ENCODE data around the gene ALDH1L1.

The ALDH1L1 gene

DNA sequence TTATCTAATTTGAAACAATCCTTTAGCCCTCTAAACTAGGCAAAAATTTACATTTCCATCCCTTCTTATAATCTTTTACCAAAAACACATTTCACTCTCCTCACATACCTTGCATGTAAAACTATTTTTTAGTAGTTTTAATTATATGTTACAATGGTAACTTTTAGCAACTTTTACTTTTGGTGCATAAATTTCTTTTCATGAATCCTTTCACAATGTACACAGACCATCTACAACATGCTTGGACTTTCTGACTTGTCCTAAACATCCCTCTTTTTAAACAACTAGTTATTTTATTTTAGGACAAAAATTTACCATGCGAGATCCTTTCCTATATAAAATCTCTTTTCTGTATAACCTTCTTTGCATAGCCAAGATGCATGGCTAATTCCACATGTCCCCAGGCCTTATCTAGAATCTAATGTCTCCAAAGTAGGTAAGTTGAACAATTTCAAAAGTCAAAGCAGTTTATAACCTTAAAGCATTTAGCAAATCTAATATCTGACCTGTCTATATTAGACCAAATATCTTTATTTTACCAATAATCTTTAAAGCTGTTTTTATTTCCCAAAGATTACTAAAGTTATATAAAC is 14.4 kb upstream of the ALDH1L1 start:
- no peak for DNase-seq (ENCODE audit: low spot score)

DNA sequence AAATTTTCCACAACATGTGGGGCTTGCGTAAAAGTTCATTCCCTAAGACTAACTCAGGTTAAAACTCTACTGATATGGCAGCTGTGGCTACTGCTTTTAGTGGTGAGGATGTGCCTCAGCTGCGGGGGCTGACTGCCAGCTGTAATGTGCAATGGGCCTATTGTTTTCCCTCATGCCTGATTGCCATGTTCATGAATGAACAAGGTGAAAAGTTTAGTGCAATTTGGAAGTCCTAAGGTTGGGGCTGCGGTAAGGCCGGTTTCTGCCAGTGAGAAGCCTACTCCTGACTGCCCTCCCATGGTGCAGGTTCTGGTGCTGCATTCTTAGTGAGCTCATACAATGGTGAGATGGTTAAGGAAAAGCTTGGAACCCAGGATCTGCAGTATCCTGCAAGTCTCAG is 10.9 kb upstream of the ALDH1L1 start:
- no peak for DNase-seq (ENCODE audit: low spot score)

DNA sequence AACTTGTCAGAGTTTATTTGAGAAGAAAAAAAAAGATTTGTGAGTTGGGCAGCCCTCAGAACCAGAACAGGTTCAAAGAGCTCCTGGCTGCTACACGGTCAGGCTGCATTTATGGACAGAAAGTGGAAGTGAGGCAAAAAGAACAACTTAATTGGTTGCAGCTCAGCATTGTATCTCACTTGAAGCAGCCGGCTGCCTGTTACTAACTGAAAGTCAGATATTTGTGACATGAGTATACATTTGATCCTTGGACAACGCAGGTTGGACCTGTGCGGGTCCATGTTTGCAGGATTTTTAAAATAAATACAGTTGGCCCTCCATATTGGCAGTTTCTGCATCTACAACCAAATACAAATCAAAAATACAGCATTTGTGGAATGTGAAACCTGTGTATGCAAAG is 7.5 kb upstream of the ALDH1L1 start:
- DNase-seq (ENCODE audit: low spot score) = no peak

DNA sequence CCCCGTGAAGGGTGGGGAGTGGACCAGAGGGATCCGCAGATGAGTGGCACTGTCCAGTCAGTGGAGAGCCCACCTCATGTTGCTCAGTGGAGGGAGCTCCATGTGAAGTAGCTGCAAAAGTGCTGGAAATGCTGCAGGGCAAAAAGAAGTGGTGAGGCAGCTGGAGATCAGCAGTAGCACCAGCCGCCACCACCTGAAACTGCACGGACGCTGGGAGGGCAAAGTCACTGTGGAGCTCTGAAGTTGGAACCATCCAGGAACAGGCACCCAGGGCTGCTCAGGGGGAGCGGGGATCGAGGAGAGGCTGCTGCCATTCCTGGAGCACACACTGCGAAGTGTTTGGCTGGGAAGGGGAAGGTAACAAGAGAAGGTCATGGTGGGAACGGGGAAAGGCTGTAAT is 6.4 kb upstream of the ALDH1L1 start:
- DNase-seq (ENCODE audit: low spot score) = no peak

DNA sequence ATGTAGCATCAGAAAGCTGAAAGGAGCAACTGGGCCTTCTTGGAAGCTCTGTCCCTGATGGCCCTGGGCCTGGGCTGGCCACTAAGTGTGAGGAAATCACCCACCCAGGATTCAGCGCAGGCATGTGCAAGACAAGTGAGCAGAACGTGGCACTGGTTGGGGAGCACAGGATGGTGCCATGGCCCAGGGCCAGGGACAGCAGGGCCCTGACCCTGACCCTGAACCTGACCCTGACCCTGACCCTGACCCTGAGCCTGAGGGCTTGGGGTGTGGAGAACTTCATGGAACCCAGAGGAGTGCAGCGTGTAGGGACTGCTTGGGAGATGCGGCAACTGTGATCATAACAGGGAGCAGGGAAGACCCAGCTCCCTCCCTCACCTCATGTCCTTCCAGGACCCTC is 5.9 kb upstream of the ALDH1L1 start:
- DNase-seq (ENCODE audit: low spot score) = no peak

DNA sequence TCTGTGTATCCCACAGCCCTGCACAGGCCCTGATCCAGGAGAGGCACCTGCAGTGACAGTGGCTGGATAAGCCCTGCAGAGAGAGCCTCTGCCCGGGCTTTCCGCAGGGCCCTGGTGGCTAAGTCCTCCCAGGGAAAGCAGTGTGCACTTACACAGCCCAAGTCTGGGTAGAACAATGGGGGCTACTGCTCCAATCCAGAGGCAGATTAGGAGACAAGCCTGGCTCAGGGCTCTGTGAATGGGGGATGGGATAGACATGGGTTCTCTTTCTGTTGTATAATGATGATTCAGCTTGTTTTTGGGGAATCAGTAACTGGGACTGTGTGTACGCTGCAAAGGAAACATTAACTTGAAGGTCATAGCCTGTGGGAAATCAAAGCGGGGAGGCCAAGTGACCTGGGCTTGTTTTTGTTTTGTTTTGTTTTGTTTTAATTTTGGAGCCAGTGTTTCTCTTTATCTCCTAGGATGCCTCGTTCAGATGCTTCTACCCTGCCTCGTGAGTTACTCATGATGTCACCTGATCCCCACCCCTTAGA is 4.1 kb upstream of the ALDH1L1 start:
- DNase-seq (ENCODE audit: low spot score) = no peak

DNA sequence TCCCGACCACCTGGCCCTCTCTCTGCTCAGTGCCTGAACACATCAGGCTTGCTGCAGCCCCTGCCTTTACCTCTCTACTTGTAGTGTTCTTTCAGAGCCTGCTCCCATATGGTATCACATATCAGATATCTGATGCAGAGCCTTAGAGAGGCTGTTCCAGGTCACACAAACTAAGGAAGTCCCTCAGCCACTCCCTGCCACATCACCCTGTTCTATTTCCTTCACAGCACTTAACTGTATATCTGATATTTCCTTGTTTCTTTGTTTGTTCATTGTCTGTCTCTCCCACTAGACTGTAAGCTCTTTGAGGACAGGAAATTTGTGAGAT is 976 bp upstream of the ALDH1L1 start:
- no peak for DNase-seq (ENCODE audit: low spot score)

DNA sequence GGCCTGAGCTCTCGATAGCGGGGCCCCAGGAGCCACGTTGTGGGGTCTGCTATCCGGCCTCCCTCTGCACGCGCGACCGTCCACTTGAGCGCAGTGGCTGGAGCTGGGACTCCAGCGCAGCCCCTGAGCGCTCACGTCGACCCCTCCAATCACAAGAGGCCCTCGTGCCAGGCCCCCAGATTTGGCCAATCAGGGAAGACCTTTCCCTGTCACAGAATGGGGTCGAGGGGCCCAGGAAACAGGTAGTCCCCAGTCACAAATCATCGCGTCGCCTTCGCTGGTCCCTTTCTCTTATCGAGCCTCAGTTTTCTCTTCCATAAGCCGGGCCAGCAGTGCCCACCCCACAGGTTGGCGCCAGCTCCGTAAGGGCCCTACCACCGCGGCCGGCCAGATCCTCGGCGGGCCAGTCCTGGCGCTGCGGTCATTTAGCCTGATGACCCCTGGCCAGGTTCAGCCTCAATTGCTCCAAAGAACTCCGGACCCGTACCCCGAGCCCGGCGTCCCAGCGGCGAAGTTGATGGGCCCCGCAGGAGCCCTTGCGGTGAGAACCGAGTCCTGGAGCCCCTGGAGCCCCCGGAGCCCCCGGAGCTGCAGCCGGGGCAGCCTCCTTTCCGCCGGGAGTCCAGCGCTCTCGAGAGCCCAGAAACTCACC is 435 bp downstream of the ALDH1L1 start:
- DNase-seq (ENCODE audit: low spot score) = no peak

DNA sequence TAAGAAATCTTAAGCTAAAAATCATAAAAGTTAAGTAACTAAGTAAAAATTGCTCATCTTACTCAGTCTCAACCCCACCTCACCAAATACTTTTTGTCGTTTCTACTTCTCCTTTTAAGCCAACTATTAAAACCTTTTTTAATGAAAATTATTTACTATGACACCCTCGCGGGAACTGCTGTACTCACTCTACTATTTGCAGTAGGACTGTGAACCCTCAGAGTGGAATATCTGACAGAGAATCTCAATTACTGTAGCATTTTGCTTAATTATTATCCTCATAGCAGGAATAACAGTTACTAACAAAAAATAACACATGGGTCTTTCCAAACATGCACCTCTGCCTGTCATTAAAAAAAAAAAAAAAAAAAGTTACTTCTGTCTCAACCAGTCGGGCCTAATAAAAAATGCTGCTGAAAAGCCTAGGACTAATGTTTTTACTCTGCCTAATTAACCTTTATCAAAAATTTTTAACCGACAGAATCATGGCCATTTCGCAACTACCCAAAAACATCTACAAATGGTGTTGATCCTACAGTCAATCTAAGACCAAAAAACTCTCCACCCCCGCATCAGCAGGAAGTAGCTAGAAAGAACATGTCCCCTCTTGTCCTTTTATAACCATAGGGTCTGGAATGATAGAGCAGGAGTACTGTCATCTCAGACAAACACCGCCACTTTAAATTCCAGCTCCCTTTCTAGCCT is 10.2 kb downstream of the ALDH1L1 start:
- DNase-seq (ENCODE audit: low spot score) = no peak

DNA sequence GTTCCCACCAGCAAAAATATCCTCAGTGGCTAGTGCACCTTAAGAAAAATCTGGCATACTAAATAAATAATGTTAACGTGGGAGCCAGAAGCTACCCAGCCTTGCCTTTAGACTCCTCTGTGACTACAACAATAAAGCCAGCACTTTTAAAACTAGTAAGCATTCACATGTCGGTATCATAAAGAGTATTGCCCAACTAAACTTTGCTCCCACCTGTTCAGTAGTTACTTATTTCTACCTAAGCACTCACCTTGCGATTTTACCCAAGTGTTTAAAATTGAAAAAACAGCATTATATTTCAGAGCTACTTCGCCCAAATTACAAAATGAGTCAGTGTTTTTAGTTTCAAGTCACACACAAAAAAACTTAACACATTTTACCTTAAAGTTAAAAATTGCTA is 12.8 kb downstream of the ALDH1L1 start:
- DNase-seq (ENCODE audit: low spot score) = no peak

DNA sequence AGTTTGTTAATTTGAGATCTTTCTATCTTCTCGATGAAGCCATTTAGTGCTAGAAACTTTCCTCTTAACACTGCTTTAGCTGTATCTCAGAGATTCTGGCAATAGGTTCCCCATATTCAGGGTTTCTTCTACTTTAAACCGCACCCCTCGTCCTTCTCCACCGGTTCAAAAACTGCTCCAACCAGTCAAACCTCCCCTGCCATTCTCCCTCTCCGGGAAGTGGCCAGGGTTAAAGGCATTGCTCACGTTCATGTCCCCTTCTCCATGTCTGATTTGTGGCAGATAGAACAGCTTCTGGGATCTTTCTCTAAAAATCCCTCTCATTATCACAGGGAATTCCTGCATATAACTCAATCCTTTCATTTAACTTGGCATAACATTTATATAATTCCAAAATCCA is 14.4 kb downstream of the ALDH1L1 start:
- DNase-seq (ENCODE audit: low spot score) = no peak

DNA sequence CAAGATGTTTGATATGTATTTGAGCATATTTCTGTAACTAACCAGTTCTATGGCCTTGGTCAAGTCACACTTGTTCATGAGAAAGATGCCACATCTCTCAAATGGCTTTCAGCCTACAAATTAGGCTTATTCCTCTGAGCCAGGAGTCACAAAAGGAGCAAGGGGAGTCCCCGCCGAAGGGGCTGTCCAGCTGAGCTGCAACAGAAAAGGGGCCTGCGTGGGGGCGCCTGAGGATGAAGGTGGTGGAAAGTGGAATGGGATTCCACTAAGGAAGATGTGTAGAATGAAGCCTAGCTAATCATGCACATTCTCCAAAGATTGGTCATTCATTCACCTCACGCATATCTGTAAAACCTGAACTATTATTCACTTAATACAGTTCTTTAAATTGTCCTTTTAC is 19.1 kb downstream of the ALDH1L1 start:
- no peak for DNase-seq (ENCODE audit: low spot score)

DNA sequence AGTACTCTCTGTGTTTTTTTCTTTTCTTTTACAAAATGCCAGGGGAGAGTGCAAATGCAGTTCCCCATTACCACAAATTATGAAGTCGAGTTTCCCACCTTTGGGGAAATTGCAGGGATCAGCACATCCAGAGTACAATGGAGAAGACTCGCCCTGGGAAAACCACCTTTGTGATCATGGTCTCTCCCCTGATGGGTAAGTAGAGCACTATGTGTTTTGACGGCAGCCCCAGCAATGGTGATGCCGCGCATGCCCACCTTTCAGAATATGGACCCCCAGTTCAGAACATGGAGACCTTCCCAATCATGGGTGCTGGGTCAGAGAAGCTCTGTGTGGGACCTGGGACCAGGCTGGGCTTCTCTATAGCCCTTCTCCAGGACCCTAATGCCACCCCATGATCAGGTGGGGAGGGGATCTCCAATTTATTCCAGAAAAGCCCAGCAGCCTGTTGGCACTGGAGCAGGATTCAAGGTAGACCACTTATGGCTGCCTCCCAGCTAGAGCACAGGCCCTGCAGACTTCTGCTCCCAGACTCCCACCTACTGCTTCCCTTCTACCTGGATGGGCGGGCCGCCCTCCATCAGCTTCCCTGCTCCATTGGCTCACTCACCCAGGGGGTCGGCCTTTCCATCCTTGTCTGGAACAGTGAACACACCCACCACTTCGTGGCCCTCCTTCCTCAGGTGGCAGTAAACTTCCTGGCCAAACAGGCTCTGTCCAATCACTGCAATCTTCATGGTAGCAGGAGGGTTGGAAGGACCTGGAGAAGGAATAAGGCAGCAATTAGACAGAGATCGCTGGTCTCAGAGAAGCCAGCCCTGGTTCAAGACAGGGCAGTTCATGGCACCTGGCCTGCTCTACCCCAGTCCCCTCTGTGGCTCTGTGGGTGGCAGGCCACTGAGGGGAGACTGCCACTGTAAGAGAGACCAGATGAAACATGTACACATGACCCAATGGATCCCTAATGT is 19.9 kb downstream of the ALDH1L1 start:
- no peak for DNase-seq (ENCODE audit: low spot score)

DNA sequence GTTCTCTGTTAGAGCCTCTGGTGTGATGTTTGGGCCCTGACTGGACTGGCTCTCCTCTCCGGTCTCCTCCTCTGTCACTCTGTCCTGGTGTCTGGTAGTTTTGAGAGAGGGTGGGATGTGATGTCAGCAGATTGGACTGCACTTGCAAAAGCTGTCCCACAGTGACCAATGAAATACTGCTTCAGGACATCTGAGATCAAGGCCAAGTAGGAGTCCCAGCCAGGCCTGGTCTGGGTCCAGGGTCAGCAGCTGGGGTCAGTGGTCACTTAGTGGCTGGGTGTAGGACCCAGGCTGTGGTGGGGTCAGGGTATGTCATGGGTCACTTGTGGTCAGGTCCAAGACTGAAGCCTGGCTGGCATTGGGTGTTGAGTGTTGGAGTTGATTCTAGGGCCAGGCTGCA is 20.9 kb downstream of the ALDH1L1 start:
- no peak for DNase-seq (ENCODE audit: low spot score)

DNA sequence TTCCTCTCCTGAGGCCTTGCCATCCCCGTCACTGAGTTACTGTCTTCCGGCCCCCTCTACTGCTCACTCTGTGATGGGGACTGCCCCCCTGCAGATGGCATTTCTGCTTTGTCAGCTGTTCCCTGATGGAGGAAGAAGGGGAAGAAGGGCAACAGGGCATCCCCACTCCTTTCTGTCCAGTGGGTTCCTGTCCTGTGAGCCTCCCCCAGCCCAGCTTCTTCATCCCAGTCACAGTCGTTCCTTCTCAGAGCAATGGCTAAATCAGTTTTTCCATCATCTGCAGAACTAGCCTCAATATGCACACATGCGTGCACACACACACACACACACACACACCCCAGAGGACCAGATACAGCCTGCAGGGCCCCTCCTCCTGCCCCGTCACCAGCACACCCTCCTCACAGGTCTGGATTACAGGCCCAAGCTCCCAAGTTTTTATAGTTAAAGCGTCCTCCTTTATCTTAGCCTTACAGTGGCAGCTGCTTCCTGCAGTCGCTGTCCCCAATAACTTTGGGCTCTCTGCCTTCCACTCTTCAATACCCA is 21.4 kb downstream of the ALDH1L1 start:
- no peak for DNase-seq (ENCODE audit: low spot score)

DNA sequence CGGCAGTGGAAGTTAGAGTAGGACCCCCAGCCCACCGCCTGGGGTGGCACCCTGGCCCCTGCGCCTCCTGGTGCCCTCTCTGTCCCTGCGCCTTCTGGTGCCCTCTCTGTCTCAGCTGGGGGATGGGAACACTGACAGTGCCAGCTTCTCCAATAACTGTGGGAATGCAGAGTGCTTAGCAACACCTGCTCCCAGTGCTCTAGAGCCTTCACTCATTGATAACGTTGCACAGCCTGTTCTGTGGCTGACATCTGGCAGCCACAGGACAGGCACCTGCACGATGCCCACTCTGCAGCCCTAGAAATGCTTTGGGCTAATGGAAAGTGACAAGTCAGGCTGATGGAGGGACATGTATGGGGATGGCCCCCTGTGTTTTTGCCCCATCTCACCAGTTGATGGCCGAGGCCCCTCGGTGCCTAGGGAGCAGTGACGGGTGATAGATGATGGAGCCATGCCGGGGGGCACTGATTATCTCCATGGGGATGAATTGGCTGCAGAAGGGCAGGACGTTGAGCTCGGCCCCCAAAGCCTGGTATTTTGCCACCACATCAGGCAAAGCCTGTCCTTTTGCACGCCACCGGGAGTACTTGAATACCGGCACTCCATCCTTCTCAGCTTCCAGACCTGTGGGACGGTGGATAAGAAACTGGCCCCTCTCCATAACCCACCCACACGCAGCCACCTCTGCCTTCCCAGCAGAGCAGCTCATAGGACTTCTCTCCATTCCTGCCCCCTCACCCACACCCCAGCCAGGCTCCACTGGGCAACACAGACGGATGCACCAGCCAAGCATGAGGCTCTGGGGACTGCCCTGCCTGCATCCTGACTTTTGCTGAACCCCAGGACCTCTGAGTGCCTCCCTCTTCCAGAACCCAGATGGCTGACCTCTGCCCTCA is 22.1 kb downstream of the ALDH1L1 start:
- no peak for DNase-seq (ENCODE audit: low spot score)

DNA sequence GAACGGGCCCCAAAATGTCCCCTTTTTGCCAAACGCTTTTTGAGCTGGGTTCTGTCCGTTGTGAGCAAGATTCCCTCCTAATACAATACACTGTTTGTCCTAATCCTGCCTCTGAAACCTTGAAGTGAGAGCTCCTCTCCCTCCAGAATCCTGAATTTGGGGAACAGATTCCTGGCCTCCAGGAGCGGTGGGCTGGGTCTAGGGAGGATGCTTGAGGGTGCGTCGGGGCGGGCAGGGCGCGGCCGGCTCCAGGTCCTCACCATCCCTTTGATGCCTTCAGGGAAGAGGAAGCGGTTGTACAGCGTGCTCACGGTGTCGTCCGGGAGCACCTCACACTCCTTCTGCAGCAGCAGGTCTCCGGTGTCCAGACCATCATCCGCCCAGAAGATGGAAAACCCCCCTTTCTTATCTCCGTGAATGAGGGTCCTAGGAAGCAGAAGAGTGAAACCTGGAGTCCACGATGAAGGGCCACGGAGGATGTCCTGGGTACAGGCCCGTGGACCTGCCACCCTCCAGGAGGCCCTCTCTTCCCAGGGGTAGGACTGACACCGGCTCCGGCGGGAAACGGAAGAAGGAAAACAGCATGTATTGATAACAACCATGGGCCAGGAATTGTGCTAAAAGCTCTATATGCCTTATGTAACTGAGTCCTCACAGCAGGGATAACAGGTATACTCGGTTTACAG is 23.2 kb downstream of the ALDH1L1 start:
- DNase-seq (ENCODE audit: low spot score) = no peak

DNA sequence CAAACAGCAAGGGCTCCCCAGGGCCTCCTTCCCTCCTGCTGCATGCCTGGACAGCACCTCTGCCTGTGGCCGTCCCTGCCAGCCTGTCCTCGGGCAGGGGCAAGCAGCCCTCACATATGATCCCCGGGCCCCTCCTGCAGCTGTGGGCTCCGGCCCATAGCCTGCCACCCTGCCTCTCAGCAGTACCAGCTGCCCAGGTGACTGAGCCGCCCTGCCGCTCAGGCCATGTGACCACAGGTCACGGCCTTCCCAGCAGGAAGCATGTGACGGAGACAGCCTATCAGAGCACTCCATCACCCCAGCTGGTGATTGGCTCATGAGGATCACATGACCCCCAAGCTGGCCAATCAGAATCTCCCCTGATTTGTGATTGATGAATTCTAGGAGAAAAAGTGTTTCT is 23.9 kb downstream of the ALDH1L1 start:
- DNase-seq (ENCODE audit: low spot score) = no peak

DNA sequence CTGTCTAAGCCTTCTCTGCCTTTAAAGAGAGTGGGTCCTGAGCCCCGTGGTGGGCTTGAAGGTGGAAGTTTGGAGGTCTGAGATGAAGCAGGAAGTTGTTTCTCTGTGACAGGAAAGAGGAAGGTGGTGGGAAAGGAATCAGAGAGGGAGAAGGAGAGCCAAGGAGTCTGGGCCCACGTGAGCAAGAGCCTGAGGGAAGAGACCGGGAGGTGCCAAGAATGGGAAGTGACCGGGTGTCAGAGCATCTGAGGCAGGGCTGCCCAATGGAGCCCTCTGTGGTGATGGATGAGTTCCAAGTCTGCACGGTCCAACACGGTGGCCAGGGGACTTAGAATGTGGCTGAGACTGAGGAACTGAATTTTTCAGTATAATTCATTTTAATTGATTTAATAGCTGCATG is 24.6 kb downstream of the ALDH1L1 start:
- DNase-seq (ENCODE audit: low spot score) = no peak

DNA sequence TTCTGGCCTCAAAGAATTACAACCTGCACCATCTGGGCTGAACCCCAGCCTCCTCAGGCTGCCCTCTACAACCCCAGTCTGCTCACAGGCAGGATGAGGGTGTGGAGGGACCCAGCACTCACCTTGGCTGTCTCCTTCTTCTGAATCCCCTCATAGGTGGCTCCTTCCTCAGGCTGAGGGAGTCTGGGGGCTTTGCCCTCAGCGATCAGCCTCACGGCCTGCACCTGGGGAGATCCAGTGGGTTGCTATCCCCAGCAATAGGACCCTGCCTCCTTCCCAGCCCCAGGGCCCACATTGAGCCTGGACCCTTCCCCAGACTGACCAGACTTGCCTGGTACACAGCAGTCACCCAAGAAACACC is 25.1 kb downstream of the ALDH1L1 start:
- DNase-seq (ENCODE audit: low spot score) = no peak

All from COLO829 (cell line).